ENCODE measurements around the gene OR5K3.
"Not testable (repeated sequence)": the region's sequence is repeated elsewhere in the genome, so short reads cannot be mapped to it uniquely, and the experiment has no call there.

Gene OR5K3

GRCh38 chr3:98372445-98372844, 18.0 kb upstream of the OR5K3 start:
- DNase-seq (ENCODE audit: low spot score in 2 of 2), result no peak
- peaks cover 3% of the 10 kb centered on the region for H3K36me3 Mint-ChIP-seq (ENCODE audit: insufficient read depth)
- peak overlapping the region; percentile 57 for H3K27ac Mint-ChIP-seq (ENCODE audit: low read depth)
- no peaks in the 10 kb centered on the region for H3K27me3 Mint-ChIP-seq
- peaks cover 14% of the 10 kb centered on the region for H3K4me1 Mint-ChIP-seq
- H3K4me3 Mint-ChIP-seq, result no peak overlapping the region
- H3K9me3 Mint-ChIP-seq, result no peaks in the 10 kb centered on the region
- no peak for ATAC-seq (replicated peaks; ENCODE audit: extremely low read depth, poor library complexity, severe bottlenecking)

- Mint-ChIP-seq H3K4me3 (no peak overlapping the region), H3K9me3 (no peaks in the 10 kb centered on the region), H3K4me1 (peaks cover 11% of the 10 kb centered on the region), H3K27ac (ENCODE audit: low read depth) (no peak overlapping the region), H3K36me3 (ENCODE audit: insufficient read depth) (peaks cover 4% of the 10 kb centered on the region), H3K27me3 (no peaks in the 10 kb centered on the region)
- ATAC-seq (replicated peaks; ENCODE audit: extremely low read depth, poor library complexity, severe bottlenecking) (no peak), DNase-seq (ENCODE audit: low spot score in 2 of 2) (no peak)
These were observed 13.8 kb upstream of the OR5K3 start for GRCh38 chr3:98376631-98377030.

GRCh38 chr3:98388147-98388546, 2.3 kb upstream of the OR5K3 start:
- DNase-seq (ENCODE audit: low spot score in 2 of 2) (no peak), ATAC-seq (replicated peaks; ENCODE audit: extremely low read depth, poor library complexity, severe bottlenecking) (no peak)
- no peaks in the 10 kb centered on the region for H3K4me1 Mint-ChIP-seq
- H3K9me3 Mint-ChIP-seq, result no peaks in the 10 kb centered on the region
- no peak overlapping the region for H3K4me3 Mint-ChIP-seq
- peaks cover 6% of the 10 kb centered on the region for H3K27me3 Mint-ChIP-seq
- H3K36me3 Mint-ChIP-seq (ENCODE audit: insufficient read depth), result no peaks in the 10 kb centered on the region
- no peak overlapping the region for H3K27ac Mint-ChIP-seq (ENCODE audit: low read depth)

- Mint-ChIP-seq H3K27me3 (no peaks in the 10 kb centered on the region), H3K27ac (ENCODE audit: low read depth) (no peak overlapping the region), H3K9me3 (no peaks in the 10 kb centered on the region), H3K36me3 (ENCODE audit: insufficient read depth) (no peaks in the 10 kb centered on the region), H3K4me1 (peaks cover 2% of the 10 kb centered on the region), H3K4me3 (no peak overlapping the region)
- no peak for ATAC-seq (replicated peaks; ENCODE audit: extremely low read depth, poor library complexity, severe bottlenecking)
- no peak for DNase-seq (ENCODE audit: low spot score in 2 of 2)
These were observed 4.6 kb downstream of the OR5K3 start for GRCh38 chr3:98395101-98395500.

- ATAC-seq (replicated peaks; ENCODE audit: extremely low read depth, poor library complexity, severe bottlenecking); H3K27me3 Mint-ChIP-seq; H3K4me3 Mint-ChIP-seq; DNase-seq (ENCODE audit: low spot score in 2 of 2); H3K27ac Mint-ChIP-seq (ENCODE audit: low read depth); H3K36me3 Mint-ChIP-seq (ENCODE audit: insufficient read depth); H3K9me3 Mint-ChIP-seq: not testable (repeated sequence)
- peaks cover 12% of the 10 kb centered on the region for H3K4me1 Mint-ChIP-seq
These were observed 6.0 kb downstream of the OR5K3 start for GRCh38 chr3:98396482-98396881.

- DNase-seq (ENCODE audit: low spot score in 2 of 2) (no peak), ATAC-seq (replicated peaks; ENCODE audit: extremely low read depth, poor library complexity, severe bottlenecking) (no peak)
- no peaks in the 10 kb centered on the region for H3K27me3 Mint-ChIP-seq
- peaks cover 14% of the 10 kb centered on the region for H3K9me3 Mint-ChIP-seq
- H3K4me3 Mint-ChIP-seq, result no peak overlapping the region
- H3K36me3 Mint-ChIP-seq (ENCODE audit: insufficient read depth), result peaks cover 2% of the 10 kb centered on the region
- no peak overlapping the region for H3K27ac Mint-ChIP-seq (ENCODE audit: low read depth)
- H3K4me1 Mint-ChIP-seq, result peaks cover 25% of the 10 kb centered on the region
These were observed 8.0 kb downstream of the OR5K3 start for GRCh38 chr3:98398513-98398912.

- Mint-ChIP-seq H3K4me1 (peaks cover 25% of the 10 kb centered on the region), H3K9me3 (peaks cover 41% of the 10 kb centered on the region), H3K4me3 (peak overlapping the region; percentile 17), H3K36me3 (ENCODE audit: insufficient read depth) (peaks cover 2% of the 10 kb centered on the region), H3K27ac (ENCODE audit: low read depth) (no peak overlapping the region), H3K27me3 (no peaks in the 10 kb centered on the region)
- ATAC-seq (replicated peaks; ENCODE audit: extremely low read depth, poor library complexity, severe bottlenecking) (no peak), DNase-seq (ENCODE audit: low spot score in 2 of 2) (no peak)
These were observed 12.0 kb downstream of the OR5K3 start for GRCh38 chr3:98402507-98402906.

GRCh38 chr3:98404010-98404409, 13.5 kb downstream of the OR5K3 start:
- peaks cover 48% of the 10 kb centered on the region for H3K9me3 Mint-ChIP-seq
- H3K36me3 Mint-ChIP-seq (ENCODE audit: insufficient read depth), result peaks cover 2% of the 10 kb centered on the region
- DNase-seq (ENCODE audit: low spot score in 2 of 2) (no peak), ATAC-seq (replicated peaks; ENCODE audit: extremely low read depth, poor library complexity, severe bottlenecking) (no peak)
- no peak overlapping the region for H3K4me3 Mint-ChIP-seq
- no peaks in the 10 kb centered on the region for H3K27me3 Mint-ChIP-seq
- H3K27ac Mint-ChIP-seq (ENCODE audit: low read depth), result no peak overlapping the region
- H3K4me1 Mint-ChIP-seq, result peaks cover 25% of the 10 kb centered on the region

- Mint-ChIP-seq H3K9me3 (peaks cover 48% of the 10 kb centered on the region), H3K36me3 (ENCODE audit: insufficient read depth) (peaks cover 2% of the 10 kb centered on the region), H3K4me3 (no peak overlapping the region), H3K27me3 (no peaks in the 10 kb centered on the region), H3K4me1 (peaks cover 17% of the 10 kb centered on the region), H3K27ac (ENCODE audit: low read depth) (no peak overlapping the region)
- ATAC-seq (replicated peaks; ENCODE audit: extremely low read depth, poor library complexity, severe bottlenecking) (no peak), DNase-seq (ENCODE audit: low spot score in 2 of 2) (no peak)
These were observed 15.6 kb downstream of the OR5K3 start for GRCh38 chr3:98406034-98406433.

- DNase-seq (ENCODE audit: low spot score in 2 of 2) (no peak), ATAC-seq (replicated peaks; ENCODE audit: extremely low read depth, poor library complexity, severe bottlenecking) (no peak)
- H3K27me3 Mint-ChIP-seq, result no peaks in the 10 kb centered on the region
- no peak overlapping the region for H3K27ac Mint-ChIP-seq (ENCODE audit: low read depth)
- H3K4me1 Mint-ChIP-seq, result no peaks in the 10 kb centered on the region
- H3K9me3 Mint-ChIP-seq, result peaks cover 20% of the 10 kb centered on the region
- no peak overlapping the region for H3K4me3 Mint-ChIP-seq
- no peaks in the 10 kb centered on the region for H3K36me3 Mint-ChIP-seq (ENCODE audit: insufficient read depth)
These were observed 42.1 kb downstream of the OR5K3 start for GRCh38 chr3:98432575-98432974.

- H3K4me1 Mint-ChIP-seq, result no peaks in the 10 kb centered on the region
- H3K4me3 Mint-ChIP-seq, result no peak overlapping the region
- DNase-seq (ENCODE audit: low spot score in 2 of 2) (no peak), ATAC-seq (replicated peaks; ENCODE audit: extremely low read depth, poor library complexity, severe bottlenecking) (no peak)
- no peaks in the 10 kb centered on the region for H3K36me3 Mint-ChIP-seq (ENCODE audit: insufficient read depth)
- peaks cover 19% of the 10 kb centered on the region for H3K9me3 Mint-ChIP-seq
- H3K27me3 Mint-ChIP-seq, result no peaks in the 10 kb centered on the region
- H3K27ac Mint-ChIP-seq (ENCODE audit: low read depth), result no peak overlapping the region
These were observed 43.3 kb downstream of the OR5K3 start for GRCh38 chr3:98433764-98434163.

- H3K27me3 Mint-ChIP-seq, result no peaks in the 10 kb centered on the region
- H3K4me3 Mint-ChIP-seq, result no peak overlapping the region
- DNase-seq (ENCODE audit: low spot score in 2 of 2) (no peak), ATAC-seq (replicated peaks; ENCODE audit: extremely low read depth, poor library complexity, severe bottlenecking) (no peak)
- H3K9me3 Mint-ChIP-seq, result peaks cover 13% of the 10 kb centered on the region
- H3K4me1 Mint-ChIP-seq, result no peaks in the 10 kb centered on the region
- H3K27ac Mint-ChIP-seq (ENCODE audit: low read depth), result no peak overlapping the region
- H3K36me3 Mint-ChIP-seq (ENCODE audit: insufficient read depth), result no peaks in the 10 kb centered on the region
These were observed 43.9 kb downstream of the OR5K3 start for GRCh38 chr3:98434412-98434811.

- H3K27me3 Mint-ChIP-seq, result peaks cover 6% of the 10 kb centered on the region
- H3K27ac Mint-ChIP-seq (ENCODE audit: low read depth), result no peak overlapping the region
- no peaks in the 10 kb centered on the region for H3K36me3 Mint-ChIP-seq (ENCODE audit: insufficient read depth)
- ATAC-seq (replicated peaks; ENCODE audit: extremely low read depth, poor library complexity, severe bottlenecking), result no peak
- no peak for DNase-seq (ENCODE audit: low spot score in 2 of 2)
- H3K9me3 Mint-ChIP-seq, result no peaks in the 10 kb centered on the region
- no peak overlapping the region for H3K4me3 Mint-ChIP-seq
- H3K4me1 Mint-ChIP-seq, result no peaks in the 10 kb centered on the region
These were observed 49.8 kb downstream of the OR5K3 start for GRCh38 chr3:98440283-98440682.

Measured in central memory CD8-positive, alpha-beta T cell (primary cell).